Liver (tissue), 9 donors: ENCODE results near the gene ASCL5. TPM values are rescaled to one million over a fixed set of nuclear protein-coding genes. Genes with fewer than 3 reads are reported as not detected.

Experiments used
- DNase-seq: peaks from one replicate; pipeline ENCODE4 v3.0.0-alpha.2; 2017; ENCODE audit warnings: low spot score
- H3K27ac ChIP-seq, 2 donors: one replicate each; pipeline ENCODE4 v1.7.0; 2013; ENCODE audit warnings: inconsistent platforms in 2 of 2, low read length in 2 of 2, control low read depth in 1 of 2, low read depth in 1 of 2, mild to moderate bottlenecking in 1 of 2
- H3K27me3 ChIP-seq, 4 donors: one replicate each; pipeline versions ENCODE4 v1.6.1 to v1.7.0; 2013; ENCODE audit warnings: low read length in 3 of 4, inconsistent platforms in 1 of 4, mild to moderate bottlenecking in 1 of 4, moderate library complexity in 1 of 4; ENCODE audit not compliant: control insufficient read depth in 4 of 4, insufficient read depth in 4 of 4
- H3K36me3 ChIP-seq, 4 donors: one replicate each; pipeline versions ENCODE4 v1.6.1 to v1.7.0; 2013; ENCODE audit warnings: low read length in 3 of 4, mild to moderate bottlenecking in 3 of 4, low read depth in 1 of 4, moderate library complexity in 1 of 4; ENCODE audit not compliant: control insufficient read depth in 4 of 4, insufficient read depth in 3 of 4
- H3K4me1 ChIP-seq, 4 donors: one replicate each; pipeline versions ENCODE4 v1.6.1 to v1.7.0; 2013; ENCODE audit warnings: low read length in 3 of 4, mild to moderate bottlenecking in 3 of 4, moderate library complexity in 1 of 4; ENCODE audit not compliant: control insufficient read depth in 4 of 4, insufficient read depth in 4 of 4
- H3K4me3 ChIP-seq, 3 donors: one replicate each; pipeline versions ENCODE4 v1.6.1 to v1.7.0; 2013; ENCODE audit warnings: low read length in 3 of 3, control low read depth in 1 of 3, low read depth in 1 of 3, mild to moderate bottlenecking in 1 of 3
- H3K9ac ChIP-seq, 2 donors: one replicate each; pipeline ENCODE4 v1.7.0; 2013; ENCODE audit warnings: low read length in 2 of 2, mild to moderate bottlenecking in 2 of 2, moderate library complexity in 2 of 2, control low read depth in 1 of 2, low read depth in 1 of 2
- H3K9me3 ChIP-seq, 4 donors: one replicate each; pipeline versions ENCODE4 v1.6.1 to v1.7.0; 2013; ENCODE audit warnings: low read length in 3 of 4; ENCODE audit not compliant: control insufficient read depth in 4 of 4
- EGR1 ChIP-seq, 2 donors: IDR thresholded peaks; 2 replicates each; pipeline ENCODE4 v1.6.1; 2016 to 2018; ENCODE audit warnings: antibody characterized with exemption in 2 of 2, low read depth in 2 of 2
- FOXA1 ChIP-seq: IDR thresholded peaks from 2 replicates; pipeline ENCODE4 v1.6.1; 2016; ENCODE audit warnings: antibody characterized with exemption
- FOXA2 ChIP-seq: IDR thresholded peaks from 2 replicates; pipeline ENCODE4 v1.6.1; 2016; ENCODE audit warnings: antibody characterized with exemption
- GABPA ChIP-seq, 2 donors: IDR thresholded peaks in 1 of 2; conservative IDR thresholded peaks in 1 of 2; 2 replicates each; pipeline ENCODE4 v1.6.1; 2016; ENCODE audit warnings: antibody characterized with exemption in 2 of 2, mild to moderate bottlenecking in 1 of 2, moderate library complexity in 1 of 2
- HNF4G ChIP-seq: IDR thresholded peaks from 2 replicates; pipeline ENCODE4 v1.6.1; 2016; ENCODE audit warnings: antibody characterized with exemption
- JUND ChIP-seq, 2 donors: IDR thresholded peaks; 2 replicates each; pipeline ENCODE4 v1.6.1; 2016; ENCODE audit warnings: antibody characterized with exemption in 2 of 2
- MAX ChIP-seq: IDR thresholded peaks from 2 replicates; pipeline ENCODE4 v1.6.1; 2016; ENCODE audit warnings: antibody characterized with exemption
- NR2F2 ChIP-seq: IDR thresholded peaks from 2 replicates; pipeline ENCODE4 v1.6.1; 2016; ENCODE audit warnings: antibody characterized with exemption
- RAD21 ChIP-seq, 2 donors: IDR thresholded peaks; 2 replicates each; pipeline ENCODE4 v1.6.1; 2016; ENCODE audit warnings: antibody characterized with exemption in 2 of 2, mild to moderate bottlenecking in 2 of 2
- REST ChIP-seq: IDR thresholded peaks from 2 replicates; pipeline ENCODE4 v1.6.1; 2016; ENCODE audit warnings: antibody characterized with exemption, mild to moderate bottlenecking
- RXRA ChIP-seq, 2 donors: IDR thresholded peaks; 2 replicates each; pipeline ENCODE4 v1.6.1; 2017 to 2018; ENCODE audit warnings: antibody characterized with exemption in 2 of 2, mild to moderate bottlenecking in 1 of 2
- TAF1 ChIP-seq: conservative IDR thresholded peaks from 2 replicates; pipeline ENCODE4 v1.6.1; 2016; ENCODE audit warnings: antibody characterized with exemption, mild to moderate bottlenecking
- YY1 ChIP-seq: IDR thresholded peaks from 2 replicates; pipeline ENCODE4 v1.6.1; 2016; ENCODE audit warnings: antibody characterized with exemption, mild to moderate bottlenecking
- WGBS: extraction: QIAGEN DNeasy Blood & Tissue Kit; methylation state at CpG from one replicate; pipeline ENCODE4 v1.1.7; 2013; 5-methylcytosine and 5-hydroxymethylcytosine counted together
- polyA plus RNA-seq, 2 donors: library from polyadenylated mRNA; stranded (reverse) in 1 of 2; unstranded in 1 of 2; fragments of 200-250 nt in 1 of 2; fragments of >200 nt in 1 of 2; fragmentation: Nextera tagmentation in 1 of 2; extraction: Ambion mirVana in 1 of 2; gene quantifications; one replicate each; pipeline versions ENCODE4 v1.2.1 to v1.2.3, GENCODE V29; 2013 to 2015
- total RNA-seq, 2 donors: library from RNA; depleted of rRNA; stranded (reverse); fragments of >200 nt; gene quantifications; one replicate each; pipeline ENCODE4 v1.2.3, GENCODE V29; 2014
- TF ChIP-seq, protein P1 (sequence below): IDR thresholded peaks from 2 replicates; pipeline ENCODE4 v1.6.1; 2016; ENCODE audit warnings: antibody characterized with exemption
- TF ChIP-seq, protein P2 (sequence below): fragments of 150-350 bp; IDR thresholded peaks from 2 replicates; pipeline ENCODE4 v1.5.1; 2017; ENCODE audit warnings: improper control_type of control experiment, low read depth, low read length; ENCODE audit not compliant: missing input control
- TF ChIP-seq, protein P3 (sequence below): IDR thresholded peaks from 2 replicates; pipeline ENCODE4 v1.6.1; 2016; ENCODE audit warnings: antibody characterized with exemption
- donor health status: healthy.
- donor health status: healthy.
- donor health status: healthy.
- donor health status: healthy.
- donor health status: healthy.

ASCL5 gene
- total and polyA plus RNA-seq, 4 donors, result not detected

DNA sequence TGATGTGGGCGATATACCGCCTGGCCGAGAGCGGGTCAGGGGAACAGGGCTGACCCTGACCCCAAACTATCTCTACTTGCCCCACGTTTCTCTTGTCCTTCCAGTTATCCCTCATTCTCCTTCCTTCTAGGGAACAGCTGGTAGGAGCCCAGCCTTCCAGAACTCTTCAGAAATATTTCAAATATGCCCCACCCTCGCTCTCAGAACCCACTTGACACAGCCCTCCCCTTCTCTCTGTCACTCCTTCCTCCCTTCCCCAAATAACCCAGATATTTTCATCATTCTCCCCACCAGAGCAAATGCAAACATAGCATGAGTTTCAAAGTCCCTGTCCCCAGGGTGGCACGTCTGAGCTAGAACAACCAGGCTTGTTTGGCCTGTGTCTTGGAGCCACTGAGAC lies 15.8 kb downstream of the ASCL5 start:
- H3K27me3 ChIP-seq, result peaks cover 0 to 5% (median 0%) of the 10 kb centered on the region in 4 donors
- no peak overlapping the region for H3K27ac ChIP-seq
- 89% methylated on average over 7 of the region's 7 CpGs for WGBS
- no peaks in the 10 kb centered on the region for H3K9me3 ChIP-seq
- H3K4me1 ChIP-seq, result peaks cover 0 to 9% (median 4%) of the 10 kb centered on the region in 4 donors
- TF ChIP-seq EGR1 (IDR thresholded peaks at IDR 0.05; ENCODE audit: low read depth in 2 of 2), result no peak
- no peak for TF ChIP-seq YY1
- TF ChIP-seq FOXA2, result no peak
- TF ChIP-seq NR2F2, result no peak
- TF ChIP-seq FOXA1, result no peak
- TF ChIP-seq RXRA (IDR thresholded peaks at IDR 0.05), result no peak
- H3K36me3 ChIP-seq, result no peaks in the 10 kb centered on the region
- no peak for DNase-seq
- no peak overlapping the region for H3K4me3 ChIP-seq
- no peak overlapping the region for H3K9ac ChIP-seq

GRCh38 chr1:201110616-201111015 lies 16.4 kb downstream of the ASCL5 start:
- Histone ChIP-seq H3K4me3 (no peak overlapping the region), H3K36me3 (no peaks in the 10 kb centered on the region), H3K9me3 (no peaks in the 10 kb centered on the region), H3K27ac (no peak overlapping the region), H3K9ac (no peak overlapping the region), H3K27me3 (peaks cover 0 to 5% (median 0%) of the 10 kb centered on the region in 4 donors), H3K4me1 (peaks cover 0 to 9% (median 4%) of the 10 kb centered on the region in 4 donors)
- no peak for TF ChIP-seq HNF4G
- no peak for TF ChIP-seq RXRA (IDR thresholded peaks at IDR 0.05)
- TF ChIP-seq, protein P1, sequence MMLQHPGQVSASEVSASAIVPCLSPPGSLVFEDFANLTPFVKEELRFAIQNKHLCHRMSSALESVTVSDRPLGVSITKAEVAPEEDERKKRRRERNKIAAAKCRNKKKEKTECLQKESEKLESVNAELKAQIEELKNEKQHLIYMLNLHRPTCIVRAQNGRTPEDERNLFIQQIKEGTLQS, result no peak
- TF ChIP-seq, protein P2, sequence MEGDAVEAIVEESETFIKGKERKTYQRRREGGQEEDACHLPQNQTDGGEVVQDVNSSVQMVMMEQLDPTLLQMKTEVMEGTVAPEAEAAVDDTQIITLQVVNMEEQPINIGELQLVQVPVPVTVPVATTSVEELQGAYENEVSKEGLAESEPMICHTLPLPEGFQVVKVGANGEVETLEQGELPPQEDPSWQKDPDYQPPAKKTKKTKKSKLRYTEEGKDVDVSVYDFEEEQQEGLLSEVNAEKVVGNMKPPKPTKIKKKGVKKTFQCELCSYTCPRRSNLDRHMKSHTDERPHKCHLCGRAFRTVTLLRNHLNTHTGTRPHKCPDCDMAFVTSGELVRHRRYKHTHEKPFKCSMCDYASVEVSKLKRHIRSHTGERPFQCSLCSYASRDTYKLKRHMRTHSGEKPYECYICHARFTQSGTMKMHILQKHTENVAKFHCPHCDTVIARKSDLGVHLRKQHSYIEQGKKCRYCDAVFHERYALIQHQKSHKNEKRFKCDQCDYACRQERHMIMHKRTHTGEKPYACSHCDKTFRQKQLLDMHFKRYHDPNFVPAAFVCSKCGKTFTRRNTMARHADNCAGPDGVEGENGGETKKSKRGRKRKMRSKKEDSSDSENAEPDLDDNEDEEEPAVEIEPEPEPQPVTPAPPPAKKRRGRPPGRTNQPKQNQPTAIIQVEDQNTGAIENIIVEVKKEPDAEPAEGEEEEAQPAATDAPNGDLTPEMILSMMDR, result no peak
- TF ChIP-seq YY1, result no peak
- no peak for TF ChIP-seq RAD21 (IDR thresholded peaks at IDR 0.05)
- no peak for TF ChIP-seq MAX
- no peak for TF ChIP-seq GABPA (IDR thresholded peaks at IDR 0.05 in 1 of 2, conservative IDR thresholded peaks at IDR 0.05 in 1 of 2)
- no peak for TF ChIP-seq NR2F2
- no peak for TF ChIP-seq TAF1
- no peak for TF ChIP-seq FOXA2
- DNase-seq, result no peak
- 95% methylated on average over 5 of the region's 5 CpGs for WGBS

DNA sequence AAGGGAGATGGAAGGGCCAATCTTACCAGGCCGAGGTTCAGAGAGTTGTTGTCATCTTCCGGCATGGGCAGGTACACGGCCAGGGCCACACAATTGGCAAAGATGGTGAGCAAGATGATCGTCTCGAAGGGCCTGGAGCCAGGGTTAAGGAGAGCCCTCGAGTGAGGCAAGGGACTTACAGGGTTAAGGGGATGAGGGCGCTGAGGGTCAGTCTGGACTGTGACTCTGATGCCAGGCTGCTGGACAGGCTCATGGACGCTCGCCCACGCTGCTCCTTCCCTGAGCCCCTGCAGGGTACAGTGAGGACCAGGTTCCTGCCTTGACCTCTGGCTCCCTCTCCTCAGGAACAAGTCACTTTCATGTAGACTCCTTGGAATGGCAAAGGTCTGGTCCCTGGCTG lies 16.8 kb downstream of the ASCL5 start:
- Histone ChIP-seq H3K36me3 (no peaks in the 10 kb centered on the region), H3K4me3 (no peak overlapping the region), H3K27ac (no peak overlapping the region), H3K9me3 (no peaks in the 10 kb centered on the region), H3K9ac (no peak overlapping the region), H3K4me1 (peaks cover 0 to 9% (median 4%) of the 10 kb centered on the region in 4 donors), H3K27me3 (peaks cover 0 to 5% (median 0%) of the 10 kb centered on the region in 4 donors)
- no peak for TF ChIP-seq JUND (IDR thresholded peaks at IDR 0.05)
- no peak for TF ChIP-seq MAX
- TF ChIP-seq, protein P3, sequence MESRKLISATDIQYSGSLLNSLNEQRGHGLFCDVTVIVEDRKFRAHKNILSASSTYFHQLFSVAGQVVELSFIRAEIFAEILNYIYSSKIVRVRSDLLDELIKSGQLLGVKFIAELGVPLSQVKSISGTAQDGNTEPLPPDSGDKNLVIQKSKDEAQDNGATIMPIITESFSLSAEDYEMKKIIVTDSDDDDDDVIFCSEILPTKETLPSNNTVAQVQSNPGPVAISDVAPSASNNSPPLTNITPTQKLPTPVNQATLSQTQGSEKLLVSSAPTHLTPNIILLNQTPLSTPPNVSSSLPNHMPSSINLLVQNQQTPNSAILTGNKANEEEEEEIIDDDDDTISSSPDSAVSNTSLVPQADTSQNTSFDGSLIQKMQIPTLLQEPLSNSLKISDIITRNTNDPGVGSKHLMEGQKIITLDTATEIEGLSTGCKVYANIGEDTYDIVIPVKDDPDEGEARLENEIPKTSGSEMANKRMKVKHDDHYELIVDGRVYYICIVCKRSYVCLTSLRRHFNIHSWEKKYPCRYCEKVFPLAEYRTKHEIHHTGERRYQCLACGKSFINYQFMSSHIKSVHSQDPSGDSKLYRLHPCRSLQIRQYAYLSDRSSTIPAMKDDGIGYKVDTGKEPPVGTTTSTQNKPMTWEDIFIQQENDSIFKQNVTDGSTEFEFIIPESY, result no peak
- TF ChIP-seq, protein P2, result no peak
- TF ChIP-seq GABPA (IDR thresholded peaks at IDR 0.05 in 1 of 2, conservative IDR thresholded peaks at IDR 0.05 in 1 of 2), result no peak
- no peak for TF ChIP-seq REST
- no peak for TF ChIP-seq EGR1 (IDR thresholded peaks at IDR 0.05; ENCODE audit: low read depth in 2 of 2)
- no peak for TF ChIP-seq TAF1
- no peak for TF ChIP-seq RXRA (IDR thresholded peaks at IDR 0.05)
- no peak for TF ChIP-seq FOXA1
- TF ChIP-seq, protein P1, result no peak
- no peak for DNase-seq
- 92% methylated on average over 10 of the region's 10 CpGs for whole genome bisulfite sequencing
